ENCODE results near the gene CLIC4.

- no peak for TF ChIP-seq CTCF (IDR thresholded peaks at IDR 0.05; ENCODE audit: low read depth, low read length)
- TF ChIP-seq EZH2phosphoT487 (IDR thresholded peaks at IDR 0.05; ENCODE audit: low read depth), result no peak
Measured at GRCh38 chr1:24855474-24855873, 110.2 kb downstream of the CLIC4 start.

Data from OCI-LY3 (cell line).